Endothelial cell (in vitro differentiated cells): Measurements from ENCODE around the gene MSRB1. TPM values are rescaled to one million over a fixed set of nuclear protein-coding genes. Genes with fewer than 3 reads are reported as not detected.

Experiments
- DNase-seq: peaks from one replicate; pipeline ENCODE4 v3.0.0; 2021; ENCODE audit warnings: low spot score
- H3K27ac Mint-ChIP-seq: one replicate; pipeline ENCODE4 v1.8.0; 2021; ENCODE audit warnings: mixed read lengths, inconsistent platforms; ENCODE audit not compliant: unreplicated experiment
- H3K27me3 Mint-ChIP-seq: one replicate; pipeline ENCODE4 v1.8.0; 2021; ENCODE audit warnings: mild to moderate bottlenecking, moderate library complexity, mixed read lengths, inconsistent platforms; ENCODE audit not compliant: unreplicated experiment
- H3K36me3 Mint-ChIP-seq: one replicate; pipeline ENCODE4 v1.8.0; 2021; ENCODE audit warnings: mild to moderate bottlenecking, low read depth, mixed read lengths, inconsistent platforms; ENCODE audit not compliant: unreplicated experiment
- H3K4me1 Mint-ChIP-seq: one replicate; pipeline ENCODE4 v1.8.0; 2021; ENCODE audit warnings: mild to moderate bottlenecking, mixed read lengths, inconsistent platforms; ENCODE audit not compliant: unreplicated experiment
- H3K4me3 Mint-ChIP-seq: one replicate; pipeline ENCODE4 v1.8.0; 2021; ENCODE audit warnings: mild to moderate bottlenecking, mixed read lengths, inconsistent platforms; ENCODE audit not compliant: unreplicated experiment
- H3K9me3 Mint-ChIP-seq: one replicate; pipeline ENCODE4 v1.8.0; 2021; ENCODE audit warnings: mixed read lengths, inconsistent platforms; ENCODE audit not compliant: unreplicated experiment
- CTCF ChIP-seq: fragments of 200-600 bp; sonication (generic); IDR thresholded peaks from one replicate; pipeline ENCODE4 v1.5.0; 2021; ENCODE audit warnings: antibody characterized with exemption; ENCODE audit not compliant: unreplicated experiment
- total RNA-seq: library from RNA; stranded (reverse); fragmentation: NEBNext Ultra II Directional; extraction: Animal tissue kit (Norgen Biotek cat#: 25700); gene quantifications from one replicate; pipeline ENCODE4 v1.2.1, GENCODE V29; 2021; ENCODE audit not compliant: unreplicated experiment

The MSRB1 gene
- total RNA-seq, 1 donor from 2014 or later: 18.1 TPM

DNA sequence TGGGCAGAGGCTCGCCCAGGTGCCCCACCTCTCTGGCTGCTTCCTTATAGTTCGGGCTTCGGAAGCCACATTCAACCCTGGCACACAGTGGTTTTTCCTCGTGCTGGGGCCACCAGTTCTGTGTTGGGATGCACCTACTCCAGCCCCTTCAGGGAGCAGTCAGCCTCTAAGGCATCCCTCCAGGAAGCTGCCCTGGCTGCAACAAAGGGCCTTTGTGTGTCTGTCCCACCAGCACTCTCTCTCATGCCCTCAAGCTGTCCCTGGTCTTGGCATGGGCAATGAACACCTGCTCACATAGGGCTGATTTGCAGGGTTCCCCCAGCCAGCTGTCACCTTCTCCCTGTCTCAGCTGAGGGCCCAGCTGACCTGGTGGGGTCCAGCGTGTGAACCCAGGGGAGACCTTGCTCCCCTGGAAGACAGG, 39.0 kb upstream of the MSRB1 start:
- peaks cover 29% of the 10 kb centered on the region for H3K27me3 Mint-ChIP-seq
- H3K4me1 Mint-ChIP-seq: peaks cover 14% of the 10 kb centered on the region
- H3K4me3 Mint-ChIP-seq: no peak overlapping the region
- DNase-seq: no peak
- H3K27ac Mint-ChIP-seq: no peak overlapping the region
- peaks cover 5% of the 10 kb centered on the region for H3K36me3 Mint-ChIP-seq
- no peak for TF ChIP-seq CTCF
- H3K9me3 Mint-ChIP-seq: no peaks in the 10 kb centered on the region

DNA sequence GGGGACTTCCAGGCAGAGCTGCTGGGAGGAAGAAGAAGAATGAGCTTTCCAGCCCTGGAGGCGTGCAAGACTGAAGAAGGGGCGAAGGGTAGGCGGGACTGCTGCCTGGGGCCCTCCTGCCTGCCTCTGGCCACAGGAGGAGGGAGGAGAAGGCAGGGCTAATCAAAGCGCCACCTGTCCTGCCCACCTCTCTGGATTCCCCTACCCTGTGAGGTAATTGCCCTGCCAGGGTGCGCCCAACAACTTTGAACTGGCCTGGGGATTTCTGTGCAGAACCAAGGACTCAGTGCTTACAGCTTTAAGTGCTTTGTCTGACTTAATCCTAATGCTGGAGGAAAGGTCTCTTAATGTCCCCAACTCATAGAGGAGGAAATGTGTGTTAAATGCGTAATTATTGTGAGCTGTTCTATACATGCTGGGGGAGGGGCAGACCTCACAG, 38.4 kb upstream of the MSRB1 start, which contains the start of gene NOXO1:
NOXO1 (minus strand) TSS at position 72 of the 439 bp plus-strand sequence. CDS start 290 bp downstream, outside the sequence.
- Mint-ChIP-seq H3K27me3 (peaks cover 28% of the 10 kb centered on the region), H3K9me3 (no peaks in the 10 kb centered on the region)
- DNase-seq: no peak

DNA sequence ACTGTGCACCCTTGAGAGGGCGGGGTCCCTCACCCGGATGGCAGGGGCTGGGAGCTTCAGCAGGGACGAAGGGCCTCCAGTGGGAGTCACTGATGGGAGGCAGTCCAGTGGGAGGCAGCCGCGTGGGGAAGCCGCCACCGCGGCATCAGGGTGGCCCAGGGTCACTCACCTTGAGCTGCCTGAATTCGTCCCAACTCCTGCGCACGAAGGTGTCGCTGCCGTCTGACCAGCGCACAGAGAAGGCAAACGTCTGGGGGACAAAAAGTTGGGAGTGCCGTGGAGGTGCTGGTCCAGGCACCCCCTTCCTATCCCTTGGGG, 37.7 kb upstream of the MSRB1 start:
- no peak overlapping the region for H3K4me3 Mint-ChIP-seq
- DNase-seq: no peak
- H3K27ac Mint-ChIP-seq: no peak overlapping the region
- peaks cover 14% of the 10 kb centered on the region for H3K4me1 Mint-ChIP-seq
- TF ChIP-seq CTCF: no peak
- no peaks in the 10 kb centered on the region for H3K9me3 Mint-ChIP-seq
- H3K36me3 Mint-ChIP-seq: no peaks in the 10 kb centered on the region
- H3K27me3 Mint-ChIP-seq: peaks cover 30% of the 10 kb centered on the region

More for the DNA sequence above, 38.4 kb upstream of the MSRB1 start, which contains the start of gene NOXO1:
- Mint-ChIP-seq H3K36me3 (peaks cover 1% of the 10 kb centered on the region), H3K4me1 (peaks cover 14% of the 10 kb centered on the region), H3K27ac (no peak within 1 kb of the TSS), H3K4me3 (no peak within 1 kb of the TSS)
- TF ChIP-seq CTCF: no peak

- H3K27me3 Mint-ChIP-seq: peaks cover 28% of the 10 kb centered on the region
- H3K9me3 Mint-ChIP-seq: no peaks in the 10 kb centered on the region
- H3K27ac Mint-ChIP-seq: no peak overlapping the region
- TF ChIP-seq CTCF: no peak
- H3K36me3 Mint-ChIP-seq: no peaks in the 10 kb centered on the region
- no peak overlapping the region for H3K4me3 Mint-ChIP-seq
- peaks cover 14% of the 10 kb centered on the region for H3K4me1 Mint-ChIP-seq
- DNase-seq: no peak
Measured at GRCh38 chr16:1980030-1980769, 37.2 kb upstream of the MSRB1 start.

DNA sequence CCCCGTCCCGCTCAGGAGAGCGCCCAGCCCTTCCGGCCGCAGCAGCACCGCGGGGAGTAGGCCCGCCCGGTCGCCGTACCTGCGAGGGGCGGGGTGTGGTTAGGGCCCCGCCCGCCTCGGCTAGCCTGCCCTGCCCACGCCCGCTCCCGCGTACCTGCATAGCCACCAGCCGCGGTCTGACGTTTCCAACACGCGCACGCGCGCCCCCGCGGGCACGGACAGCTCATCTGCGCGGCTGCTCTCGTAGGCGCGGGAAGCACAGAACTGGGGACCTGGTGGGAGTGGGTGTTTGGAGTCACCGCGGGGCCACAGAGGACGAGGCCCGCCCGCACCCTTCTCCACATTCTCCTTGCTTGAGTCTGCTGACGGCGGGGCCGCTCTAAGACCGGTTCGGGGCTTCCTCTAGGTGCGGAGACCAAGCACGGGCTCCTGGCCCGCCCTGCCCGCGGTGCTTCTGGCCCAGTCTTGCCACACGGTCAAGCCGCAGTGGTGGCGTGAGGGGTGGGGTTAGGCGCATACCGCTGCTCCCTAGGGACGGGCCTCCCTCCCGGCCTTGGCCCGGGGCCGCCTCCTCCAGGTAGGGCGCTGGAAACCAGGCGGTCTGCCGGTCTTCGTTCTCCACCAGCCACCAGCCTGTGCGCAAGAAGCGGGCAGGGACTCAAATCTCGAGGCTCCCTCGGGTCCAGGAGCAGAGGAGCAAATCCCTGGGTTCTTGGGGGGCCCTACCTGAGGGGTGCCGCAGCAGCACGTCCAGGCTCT, 36.5 kb upstream of the MSRB1 start:
- DNase-seq: no peak
- H3K27ac Mint-ChIP-seq: no peak overlapping the region
- H3K27me3 Mint-ChIP-seq: peaks cover 25% of the 10 kb centered on the region
- H3K4me1 Mint-ChIP-seq: peaks cover 11% of the 10 kb centered on the region
- no peaks in the 10 kb centered on the region for H3K36me3 Mint-ChIP-seq
- H3K9me3 Mint-ChIP-seq: no peaks in the 10 kb centered on the region
- no peak overlapping the region for H3K4me3 Mint-ChIP-seq
- TF ChIP-seq CTCF: no peak
